ENCODE measurements around the gene FSCB.
"Not testable (repeated sequence)": the region's sequence is repeated elsewhere in the genome, so short reads cannot be mapped to it uniquely, and the experiment has no call there.

FSCB gene

GRCh38 chr14:44507183-44507582 lies at the start of gene FSCB:
Gene FSCB (minus strand): TSS chr14:44507283. CDS start chr14:44506987, 296 bp downstream.
- no peak for DNase-seq

GRCh38 chr14:44531658-44532057 lies 24.6 kb upstream of the FSCB start:
- DNase-seq, result no peak

GRCh38 chr14:44530475-44530874 lies 23.4 kb upstream of the FSCB start:
- DNase-seq, result no peak

- no peak for DNase-seq
Observed at GRCh38 chr14:44529026-44529425, 21.9 kb upstream of the FSCB start.

GRCh38 chr14:44528180-44528579 lies 21.1 kb upstream of the FSCB start:
- DNase-seq, result no peak

GRCh38 chr14:44525237-44525636 lies 18.2 kb upstream of the FSCB start:
- no peak for DNase-seq

- DNase-seq, result not testable (repeated sequence)
Observed at GRCh38 chr14:44515668-44516067, 8.6 kb upstream of the FSCB start.

GRCh38 chr14:44508834-44509233 lies 1.8 kb upstream of the FSCB start:
- no peak for DNase-seq

- DNase-seq, result no peak
Observed at GRCh38 chr14:44505588-44505987, 1.5 kb downstream of the FSCB start.

- DNase-seq, result no peak
Observed at GRCh38 chr14:44497148-44497547, 9.9 kb downstream of the FSCB start.

- DNase-seq, result no peak
Observed at GRCh38 chr14:44494137-44494536, 12.9 kb downstream of the FSCB start.

- DNase-seq, result no peak
Observed at GRCh38 chr14:44490966-44491365, 16.1 kb downstream of the FSCB start.

GRCh38 chr14:44477953-44478352 lies 29.1 kb downstream of the FSCB start:
- DNase-seq, result no peak

GRCh38 chr14:44468771-44469170 lies 38.3 kb downstream of the FSCB start:
- no peak for DNase-seq

GRCh38 chr14:44463356-44464004 lies 43.6 kb downstream of the FSCB start:
- DNase-seq, result no peak

GRCh38 chr14:44462381-44462780 lies 44.7 kb downstream of the FSCB start:
- DNase-seq, result no peak

- DNase-seq, result no peak
Observed at GRCh38 chr14:44461811-44462210, 45.3 kb downstream of the FSCB start.

All from activated CD4-positive, alpha-beta T cell treated with anti-CD3 and anti-CD28 coated beads, Interleukin-2, Interleukin-6, amounts not matched to agents 100 ng/mL and 50 ng/mL, durations not matched to agents 16 hours and 8 hours (primary cell).